Epidermal melanocyte (primary cell): Measurements from ENCODE around the gene DDX49.

Experiments used
- DNase-seq: peaks from one replicate; pipeline ENCODE4 v3.0.0; 2011; ENCODE audit warnings: low spot score; ENCODE audit not compliant: insufficient read length

DDX49 gene, protein sequence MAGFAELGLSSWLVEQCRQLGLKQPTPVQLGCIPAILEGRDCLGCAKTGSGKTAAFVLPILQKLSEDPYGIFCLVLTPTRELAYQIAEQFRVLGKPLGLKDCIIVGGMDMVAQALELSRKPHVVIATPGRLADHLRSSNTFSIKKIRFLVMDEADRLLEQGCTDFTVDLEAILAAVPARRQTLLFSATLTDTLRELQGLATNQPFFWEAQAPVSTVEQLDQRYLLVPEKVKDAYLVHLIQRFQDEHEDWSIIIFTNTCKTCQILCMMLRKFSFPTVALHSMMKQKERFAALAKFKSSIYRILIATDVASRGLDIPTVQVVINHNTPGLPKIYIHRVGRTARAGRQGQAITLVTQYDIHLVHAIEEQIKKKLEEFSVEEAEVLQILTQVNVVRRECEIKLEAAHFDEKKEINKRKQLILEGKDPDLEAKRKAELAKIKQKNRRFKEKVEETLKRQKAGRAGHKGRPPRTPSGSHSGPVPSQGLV

DNA sequence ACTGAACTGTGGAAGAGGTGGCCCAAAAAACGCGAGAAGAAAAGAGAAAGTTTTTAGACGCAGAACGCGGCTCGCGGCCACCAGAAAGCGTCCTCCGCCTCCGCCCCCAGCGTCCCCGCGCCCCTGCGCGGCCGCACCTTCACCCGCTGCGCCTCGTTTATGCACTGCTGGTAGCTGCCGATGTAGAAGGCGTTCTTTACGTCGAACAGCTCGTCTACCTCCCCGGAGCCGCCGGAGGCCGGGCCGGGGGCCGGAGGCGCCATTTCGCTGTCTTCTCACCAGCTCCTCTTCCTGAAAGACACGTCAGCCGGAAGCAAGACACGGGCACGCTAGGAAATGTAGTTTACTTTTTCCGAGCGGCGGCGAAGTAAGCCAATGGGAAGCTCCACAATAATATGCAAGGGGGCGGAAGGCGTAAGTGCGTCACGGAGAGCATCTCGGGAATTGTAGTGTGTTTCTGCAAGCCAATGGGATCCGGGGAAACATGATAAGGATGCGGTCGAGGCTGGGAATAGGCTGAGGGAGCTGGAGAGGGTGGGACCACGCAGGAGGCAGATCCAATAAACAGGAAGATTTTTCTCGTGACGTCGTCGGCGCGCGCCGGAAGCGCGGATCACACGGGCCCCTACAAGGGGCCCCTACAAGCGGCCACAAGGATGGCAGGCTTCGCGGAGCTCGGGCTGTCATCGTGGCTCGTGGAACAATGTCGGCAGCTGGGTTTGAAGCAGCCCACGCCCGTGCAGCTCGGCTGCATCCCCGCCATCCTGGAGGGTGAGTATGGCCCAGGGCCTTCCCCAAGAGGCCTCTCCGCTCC, at the start of gene DDX49, which contains the start of gene COPE:
TSS of gene DDX49 (plus strand) at position 630 of the 814 bp plus-strand sequence. CDS start at position 657, 27 bp downstream.
TSS of gene COPE (minus strand) at position 302 of the 814 bp plus-strand sequence. CDS start at position 263, 39 bp downstream.
- DNase-seq = peak; percentile 100

- no peak for DNase-seq
Observed at GRCh38 chr19:18869781-18870530, 49.6 kb upstream of the DDX49 start.

GRCh38 chr19:18870531-18871172, 48.9 kb upstream of the DDX49 start:
- no peak for DNase-seq

DNA sequence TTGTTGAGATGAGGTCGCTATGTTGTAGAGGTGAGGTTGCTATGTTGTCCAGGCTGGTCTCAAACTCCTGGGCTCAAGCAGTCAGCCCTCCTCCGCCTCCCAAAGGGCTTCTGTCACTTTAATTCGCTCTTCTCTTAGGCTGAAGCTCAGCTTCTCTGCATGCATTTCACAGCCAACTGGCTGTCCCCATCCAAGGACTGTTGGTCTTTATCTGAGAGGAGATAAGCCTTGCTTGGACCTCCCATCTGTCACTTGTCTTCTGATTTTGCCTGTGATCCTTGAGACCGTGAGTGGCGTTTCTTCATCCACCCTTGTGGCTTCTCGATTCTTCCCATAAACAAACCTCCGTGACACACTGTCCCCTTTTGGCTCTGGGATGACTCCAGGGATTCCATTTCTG, 48.0 kb upstream of the DDX49 start:
- no peak for DNase-seq

DNA sequence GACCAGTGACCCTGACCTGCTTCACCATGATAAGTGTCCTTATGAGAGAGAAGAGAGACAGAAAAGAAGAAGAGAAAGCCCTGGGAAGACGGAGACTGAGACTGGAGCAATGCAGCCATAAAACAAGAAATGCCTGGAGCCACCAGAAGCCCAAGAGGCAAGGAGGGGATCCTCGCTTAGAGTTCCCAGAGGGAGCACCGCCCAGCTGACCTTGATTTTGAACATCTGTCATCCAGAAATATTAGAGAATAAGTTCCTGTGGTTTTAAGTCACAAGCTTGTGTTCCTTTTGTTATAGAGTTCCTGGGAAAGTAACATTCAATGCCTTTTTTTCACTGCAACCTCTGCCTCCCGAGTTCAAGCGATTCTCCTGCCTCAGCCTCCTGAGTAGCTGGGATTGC, 43.8 kb upstream of the DDX49 start:
- peak; percentile 85 for DNase-seq

DNA sequence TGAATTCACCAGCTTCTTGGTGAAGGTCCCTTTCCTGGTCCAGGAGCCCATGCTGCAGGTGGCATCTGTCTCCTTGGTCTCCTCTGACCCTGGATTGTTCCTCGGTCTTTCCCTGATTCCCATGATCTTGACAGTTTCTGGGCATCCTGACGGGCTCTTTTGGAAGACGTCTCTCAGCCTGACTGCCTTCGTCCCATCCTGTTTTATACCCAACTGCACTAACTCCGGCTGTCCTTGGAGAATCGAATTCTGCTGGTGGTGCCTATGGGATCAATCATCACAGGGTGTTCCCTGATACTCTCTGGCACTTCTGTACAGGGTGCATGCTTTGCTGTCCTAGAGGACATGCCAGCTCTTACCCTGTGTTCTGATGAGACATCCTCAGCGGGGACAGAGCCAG, 42.6 kb upstream of the DDX49 start:
- no peak for DNase-seq

DNA sequence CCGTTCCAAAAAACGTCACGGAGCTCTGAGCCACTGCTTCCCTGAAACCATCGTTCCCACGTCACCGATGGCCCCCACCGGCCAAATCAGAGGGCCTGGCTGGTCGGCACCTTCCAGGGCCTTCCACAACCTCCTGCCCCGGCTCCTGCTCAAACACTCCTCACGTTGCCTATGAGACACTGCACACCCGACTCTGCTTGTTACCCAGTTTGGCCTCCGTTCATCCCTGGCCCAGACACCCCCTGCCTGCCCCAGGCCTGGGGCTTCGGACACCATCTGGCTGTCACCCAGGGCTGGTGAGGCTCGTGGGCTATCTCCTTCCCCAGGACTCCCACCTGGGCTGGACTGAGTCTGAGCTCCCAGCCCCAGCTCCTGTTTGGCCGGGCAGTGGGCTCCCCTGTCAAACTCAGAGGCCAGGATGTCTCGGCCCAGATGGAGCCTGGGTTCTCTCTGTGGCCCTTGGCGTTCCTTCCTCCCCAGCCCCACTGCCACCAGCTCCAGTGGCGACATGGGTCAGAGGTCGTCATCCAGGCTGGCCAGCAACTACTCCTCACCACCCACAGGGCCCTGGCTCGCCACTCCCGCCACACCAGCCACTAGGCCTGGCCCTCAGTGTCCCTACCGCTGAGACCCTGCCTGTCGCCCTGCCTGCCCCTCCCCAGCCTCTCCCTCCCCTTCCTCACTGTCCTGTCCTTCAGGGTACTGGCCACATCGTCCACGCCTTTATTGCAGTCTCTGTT, 41.3 kb upstream of the DDX49 start:
- DNase-seq = no peak

DNA sequence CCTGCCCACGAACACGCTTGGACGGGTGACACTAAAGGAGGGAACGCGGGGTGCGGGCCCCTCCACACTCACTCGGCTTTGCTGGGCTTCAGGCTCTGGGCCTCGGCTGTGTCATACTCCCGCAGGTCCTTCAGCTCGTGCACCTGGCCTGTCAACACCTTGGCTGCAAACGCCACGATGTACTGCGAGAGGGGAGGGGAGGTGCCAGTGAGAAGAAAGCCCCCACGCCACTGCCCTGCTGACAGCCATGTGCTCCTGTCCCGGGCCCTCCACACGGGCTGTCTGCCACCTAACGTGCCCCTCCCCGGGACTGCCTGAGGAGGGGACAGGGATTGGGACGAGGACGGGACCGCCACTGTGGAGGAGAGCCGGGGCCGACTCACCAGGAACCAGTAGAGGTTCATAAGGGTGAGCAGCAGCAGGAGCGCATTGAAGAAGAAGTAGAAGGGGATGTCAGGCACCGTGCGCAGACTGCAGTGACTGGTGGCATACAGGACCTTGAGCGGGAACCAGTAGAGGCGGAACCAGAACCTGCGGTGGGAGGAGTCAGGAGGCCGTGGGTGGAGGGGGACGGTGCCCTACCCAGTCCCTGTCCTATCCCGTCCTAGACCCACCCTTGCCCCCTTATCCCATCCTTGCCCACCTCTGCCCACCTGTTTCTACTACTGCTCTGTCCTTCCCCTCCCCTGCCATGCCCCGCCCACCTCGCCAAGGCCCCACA, 40.5 kb upstream of the DDX49 start:
- no peak for DNase-seq

GRCh38 chr19:18879579-18880373, 39.7 kb upstream of the DDX49 start:
- no peak for DNase-seq

DNA sequence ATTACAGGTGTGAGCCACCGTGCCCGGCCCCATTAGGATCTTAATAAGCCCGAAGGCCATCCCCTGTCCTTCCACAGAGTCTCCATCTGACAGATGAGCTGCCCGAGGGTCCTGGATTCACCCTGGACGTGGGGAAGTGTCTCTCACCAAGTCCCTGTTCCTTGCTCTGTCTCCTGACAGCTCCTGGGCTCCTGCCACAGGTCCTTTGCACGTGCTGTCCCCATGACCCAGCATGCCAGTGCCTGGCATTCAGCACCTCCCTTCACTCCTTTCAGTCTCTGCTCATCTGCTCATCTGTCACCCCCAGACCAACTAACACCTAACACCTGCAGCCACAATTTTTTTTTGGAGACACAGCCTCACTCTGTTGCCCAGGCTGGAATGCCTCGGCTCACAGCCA, 38.0 kb upstream of the DDX49 start:
- DNase-seq = no peak

DNA sequence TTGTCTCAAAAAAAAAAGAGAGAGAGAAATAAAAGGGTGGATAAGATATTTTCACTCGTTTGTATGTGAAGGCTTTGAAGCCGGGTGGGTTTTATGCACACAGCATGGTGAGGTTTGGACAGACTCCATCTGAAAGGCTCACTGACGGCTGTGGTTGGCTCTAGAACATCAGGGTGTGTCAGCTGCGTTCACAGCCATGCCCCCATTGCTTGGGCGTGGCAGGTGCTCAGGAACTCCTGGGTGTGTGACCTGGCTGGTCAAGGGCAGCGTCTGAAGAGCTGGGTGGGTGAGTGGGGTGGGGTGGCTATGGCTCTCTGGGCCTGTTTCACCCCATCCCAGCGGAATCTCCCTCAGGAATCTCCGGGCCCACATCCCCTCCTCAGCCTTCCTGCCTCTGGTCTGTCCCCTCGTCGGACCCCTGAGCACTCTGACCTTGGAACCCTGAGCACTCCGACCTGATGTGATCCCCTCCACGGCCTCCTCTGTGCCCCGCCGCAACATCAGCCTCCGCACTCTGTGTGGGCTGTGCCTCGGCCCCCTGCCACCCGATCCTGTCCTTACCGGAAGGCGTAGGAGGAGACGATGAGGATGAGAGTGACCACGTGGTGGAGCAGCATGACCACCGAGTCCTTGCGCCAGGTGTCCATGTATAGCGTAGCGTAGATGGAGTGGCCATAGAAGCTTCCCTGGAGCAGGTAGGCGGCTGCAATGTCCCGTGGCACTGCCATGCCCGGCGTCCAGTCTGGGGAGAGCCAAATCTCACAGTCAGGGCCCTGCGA, 35.8 kb upstream of the DDX49 start:
- no peak for DNase-seq

DNA sequence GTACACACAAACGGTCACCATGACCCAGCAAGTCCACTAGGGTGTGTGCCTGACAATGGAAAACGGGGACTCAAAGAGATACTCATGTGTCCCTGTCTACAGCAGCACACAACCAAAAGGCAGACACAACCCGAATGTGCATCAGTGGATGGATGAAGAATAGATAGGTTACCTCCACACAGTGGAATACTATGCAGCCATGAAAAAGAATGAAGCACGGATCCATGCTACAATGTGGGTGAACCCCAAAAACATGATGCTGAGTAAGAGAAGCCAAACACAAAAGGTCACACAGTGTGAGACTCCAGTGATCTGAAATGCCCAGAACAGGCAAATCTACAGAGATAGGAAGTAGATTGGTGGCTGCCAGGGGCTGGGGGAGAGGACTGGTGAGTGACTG, 32.5 kb upstream of the DDX49 start:
- DNase-seq = no peak

- no peak for DNase-seq
Observed at GRCh38 chr19:18889949-18890745, 29.4 kb upstream of the DDX49 start.

- no peak for DNase-seq
Observed at GRCh38 chr19:18893587-18894253, 25.8 kb upstream of the DDX49 start.

DNA sequence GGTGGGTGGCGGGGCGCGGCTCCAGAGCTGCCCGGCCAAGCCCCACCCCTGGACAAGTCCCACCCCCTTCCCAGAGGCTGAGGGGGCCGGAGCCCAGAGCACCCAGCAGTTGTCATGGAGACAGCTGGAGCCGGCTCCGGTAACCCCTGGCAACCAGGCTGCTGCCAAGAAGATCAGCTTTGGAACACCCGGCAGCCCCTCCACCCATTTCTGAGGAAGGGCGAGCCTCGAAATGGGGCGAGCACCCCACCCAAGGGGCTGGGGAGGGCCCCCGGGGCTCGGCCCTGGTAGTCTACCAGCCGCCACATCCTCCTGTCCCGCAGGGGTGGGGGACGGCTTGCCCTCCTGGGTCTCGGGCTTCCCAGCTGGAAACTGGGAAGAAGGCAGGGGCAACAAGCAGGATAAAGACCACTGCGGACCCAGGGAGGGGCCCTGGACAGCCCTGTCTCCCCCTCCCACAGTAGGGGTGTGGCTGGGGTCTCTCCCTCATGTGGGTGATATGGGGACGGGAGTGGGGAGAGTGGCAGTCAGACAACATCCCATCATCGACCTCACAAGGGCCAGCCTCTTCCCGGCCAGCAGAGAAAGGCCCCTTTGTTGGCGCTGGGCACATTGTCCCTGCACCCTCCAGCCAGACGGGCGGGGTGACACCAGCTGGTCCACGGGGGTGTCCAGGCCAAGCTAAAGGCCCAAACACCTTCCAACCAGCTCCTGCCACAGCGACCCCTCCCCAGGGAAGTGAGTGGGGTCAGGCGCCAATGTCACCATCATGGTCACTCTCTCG, 25.1 kb upstream of the DDX49 start:
- peak; percentile 59 for DNase-seq
